Keratinocyte (primary cell): ENCODE measurements around the gene JAKMIP1. TPM values are rescaled to one million over a fixed set of nuclear protein-coding genes. Genes with fewer than 3 reads are reported as not detected.

Experiments
- DNase-seq: peaks from one replicate; pipeline ENCODE4 v3.0.0-alpha.2; 2011; ENCODE audit warnings: low read depth, missing footprints, low spot score
- FAIRE-seq: peaks from 2 replicates; lab custom pipeline; 2011; peaks lifted over from hg19 to GRCh38; lab: Jason Lieb, UNC
- H2AFZ ChIP-seq: 2 replicates; pipeline ENCODE4 v1.6.0; 2012; ENCODE audit warnings: low read length, control low read depth, inconsistent platforms; ENCODE audit not compliant: control insufficient read depth
- H3K27ac ChIP-seq: 2 replicates; pipeline ENCODE4 v1.5.1; 2011; ENCODE audit warnings: low read length; ENCODE audit not compliant: control insufficient read depth, insufficient read depth
- H3K27me3 ChIP-seq: 3 replicates; pipeline ENCODE4 v1.6.0; 2011; ENCODE audit warnings: low read length; ENCODE audit not compliant: control insufficient read depth, insufficient read depth; ENCODE audit errors: extremely low read depth
- H3K36me3 ChIP-seq, 2 experiments: 2 replicates in 1 of 2; 3 replicates in 1 of 2; pipeline ENCODE4 v1.5.1; 2011; ENCODE audit warnings: low read length in 2 of 2, mild to moderate bottlenecking in 1 of 2; ENCODE audit not compliant: control insufficient read depth in 2 of 2, insufficient read depth in 2 of 2; ENCODE audit errors: extremely low read depth in 1 of 2
- H3K4me1 ChIP-seq: 3 replicates; pipeline ENCODE4 v1.5.1; 2011; ENCODE audit warnings: low read length; ENCODE audit not compliant: control insufficient read depth, insufficient read depth; ENCODE audit errors: extremely low read depth
- H3K4me2 ChIP-seq: 3 replicates; pipeline ENCODE4 v1.6.0; 2011; ENCODE audit warnings: low read depth, low read length; ENCODE audit not compliant: control insufficient read depth, insufficient read depth; ENCODE audit errors: extremely low read depth
- H3K4me3 ChIP-seq, 3 experiments: fragments of 200-600 bp in 1 of 3; sonication (generic) in 1 of 3; 2 replicates in 2 of 3; 3 replicates in 1 of 3; pipeline ENCODE4 v1.5.1; 2011 to 2016; ENCODE audit warnings: low read length in 3 of 3, mild to moderate bottlenecking in 3 of 3, control low read depth in 2 of 3, inconsistent platforms in 1 of 3, low read depth in 1 of 3, mixed read lengths in 1 of 3, mixed run types in 1 of 3, moderate library complexity in 1 of 3; ENCODE audit not compliant: control insufficient read depth in 2 of 3, insufficient read depth in 2 of 3; ENCODE audit errors: extremely low read depth in 1 of 3
- H3K79me2 ChIP-seq: 2 replicates; pipeline ENCODE4 v1.6.0; 2012; ENCODE audit warnings: low read length; ENCODE audit not compliant: control insufficient read depth, insufficient read depth
- H3K9ac ChIP-seq: 3 replicates; pipeline ENCODE4 v1.6.0; 2011; ENCODE audit warnings: low read length; ENCODE audit not compliant: control insufficient read depth, insufficient read depth; ENCODE audit errors: extremely low read depth
- H3K9me1 ChIP-seq: 3 replicates; pipeline ENCODE4 v1.6.0; 2011; ENCODE audit warnings: low read length; ENCODE audit not compliant: control insufficient read depth, insufficient read depth; ENCODE audit errors: extremely low read depth
- H3K9me3 ChIP-seq: 2 replicates; pipeline ENCODE4 v1.5.1; 2012; ENCODE audit warnings: low read depth, low read length; ENCODE audit not compliant: control insufficient read depth
- H4K20me1 ChIP-seq: 3 replicates; pipeline ENCODE4 v1.6.0; 2011; ENCODE audit warnings: low read length; ENCODE audit not compliant: control insufficient read depth, insufficient read depth; ENCODE audit errors: extremely low read depth
- EZH2 ChIP-seq: IDR thresholded peaks from one replicate; pipeline ENCODE4 v1.6.1; 2012; ENCODE audit warnings: inconsistent platforms, mild to moderate bottlenecking, low read length, moderate library complexity
- dilution Hi-C: fragments of 300-500 bp; cut with MboI; formaldehyde crosslinking; loops from one replicate; pipeline ENCODE4 v1.7.0; 2020; ENCODE audit warnings: low sequenced_read_pairs; ENCODE audit not compliant: extremely low pct_ligation_motif_present
- polyA plus RNA-seq, 5 experiments: library from polyadenylated mRNA; depleted of rRNA in 3 of 5; stranded (reverse) in 3 of 5; stranded (forward) in 1 of 5; unstranded in 1 of 5; fragments of >200 nt; gene quantifications; 1 replicate in 1 of 5; 2 replicates in 3 of 5; 3 replicates in 1 of 5; pipeline versions ENCODE4 v1.2.1 to v1.2.3, GENCODE V29; 2011 to 2012; ENCODE audit warnings: missing spikeins in 2 of 5, low read depth in 1 of 5, low replicate concordance in 1 of 5
- TF ChIP-seq, protein P1 (sequence below), 3 experiments: IDR thresholded peaks in 1 of 3; conservative IDR thresholded peaks in 1 of 3; optimal IDR thresholded peaks in 1 of 3; 2 replicates in 2 of 3; 3 replicates in 1 of 3; pipeline versions ENCODE3 to v1.5.1; 2011; ENCODE audit warnings: low read length in 3 of 3, mild to moderate bottlenecking in 3 of 3, moderate library complexity in 2 of 3, control low read depth in 1 of 3, inconsistent platforms in 1 of 3; ENCODE audit not compliant: insufficient read depth in 2 of 3; ENCODE audit errors: extremely low read depth in 1 of 3

Gene JAKMIP1
- polyA plus RNA-seq, 1 donor (not counting 4 experiments of a cell fraction or from before 2014, with no cell fraction given): not detected

DNA sequence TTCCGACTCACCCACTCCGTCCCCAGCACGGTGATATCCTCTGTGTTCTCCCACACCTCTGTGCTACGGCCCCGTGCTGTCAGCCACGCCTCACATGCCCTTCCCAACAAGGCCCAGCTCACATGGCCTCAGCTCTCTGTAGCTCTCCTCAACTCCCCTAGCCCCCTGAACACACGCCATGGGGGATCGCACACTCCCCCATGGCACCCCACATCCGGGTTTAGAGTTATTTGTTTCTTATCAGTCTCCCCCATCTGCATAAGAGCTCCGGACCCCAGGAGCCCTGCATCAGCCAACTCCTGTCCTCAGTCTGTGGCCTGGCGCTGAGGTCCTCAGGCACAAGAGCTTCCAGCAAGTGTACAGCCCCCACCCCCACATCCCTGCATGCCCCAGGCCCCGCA is 189.1 kb downstream of the JAKMIP1 start:
- FAIRE-seq: no peak

DNA sequence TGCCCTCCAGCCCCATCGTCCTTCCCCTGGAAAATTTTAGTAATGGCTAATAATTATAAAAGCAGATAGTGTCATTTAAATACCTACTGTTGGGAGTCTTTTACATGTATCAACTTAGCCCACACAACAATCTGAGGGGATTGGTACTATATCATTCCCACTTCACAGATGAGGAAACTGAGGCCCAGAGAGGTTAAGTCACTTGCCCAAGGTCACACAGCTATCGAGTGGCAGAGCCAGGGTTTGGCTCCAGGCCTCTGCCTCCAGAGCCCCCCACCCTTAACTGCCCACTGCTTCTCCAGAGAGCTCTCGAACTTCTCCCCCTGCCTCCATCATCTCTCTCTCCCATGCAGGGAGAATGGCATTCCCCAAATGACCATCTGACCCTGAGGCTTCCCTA is 189.6 kb downstream of the JAKMIP1 start:
- Histone ChIP-seq H3K9ac (no peak overlapping the region), H2AFZ (no peak overlapping the region), H3K4me2 (no peak overlapping the region), H3K9me3 (no peaks in the 10 kb centered on the region), H3K27ac (no peak overlapping the region), H4K20me1 (no peaks in the 10 kb centered on the region), H3K36me3 (no peaks in the 10 kb centered on the region), H3K27me3 (peaks cover 19% of the 10 kb centered on the region), H3K4me3 (no peak overlapping the region), H3K79me2 (no peaks in the 10 kb centered on the region), H3K9me1 (no peaks in the 10 kb centered on the region), H3K4me1 (no peaks in the 10 kb centered on the region)
- no peak for FAIRE-seq
- DNase-seq: no peak
- no peak for TF ChIP-seq EZH2
- TF ChIP-seq, protein P1, sequence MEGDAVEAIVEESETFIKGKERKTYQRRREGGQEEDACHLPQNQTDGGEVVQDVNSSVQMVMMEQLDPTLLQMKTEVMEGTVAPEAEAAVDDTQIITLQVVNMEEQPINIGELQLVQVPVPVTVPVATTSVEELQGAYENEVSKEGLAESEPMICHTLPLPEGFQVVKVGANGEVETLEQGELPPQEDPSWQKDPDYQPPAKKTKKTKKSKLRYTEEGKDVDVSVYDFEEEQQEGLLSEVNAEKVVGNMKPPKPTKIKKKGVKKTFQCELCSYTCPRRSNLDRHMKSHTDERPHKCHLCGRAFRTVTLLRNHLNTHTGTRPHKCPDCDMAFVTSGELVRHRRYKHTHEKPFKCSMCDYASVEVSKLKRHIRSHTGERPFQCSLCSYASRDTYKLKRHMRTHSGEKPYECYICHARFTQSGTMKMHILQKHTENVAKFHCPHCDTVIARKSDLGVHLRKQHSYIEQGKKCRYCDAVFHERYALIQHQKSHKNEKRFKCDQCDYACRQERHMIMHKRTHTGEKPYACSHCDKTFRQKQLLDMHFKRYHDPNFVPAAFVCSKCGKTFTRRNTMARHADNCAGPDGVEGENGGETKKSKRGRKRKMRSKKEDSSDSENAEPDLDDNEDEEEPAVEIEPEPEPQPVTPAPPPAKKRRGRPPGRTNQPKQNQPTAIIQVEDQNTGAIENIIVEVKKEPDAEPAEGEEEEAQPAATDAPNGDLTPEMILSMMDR (optimal IDR thresholded peaks at IDR 0.05 in 1 of 3, IDR thresholded peaks at IDR 0.05 in 1 of 3, conservative IDR thresholded peaks at IDR 0.05 in 1 of 3; ENCODE audit: extremely low read depth in 1 of 3, insufficient read depth in 2 of 3, low read length in 3 of 3): no peak
- dilution Hi-C loops: no loop called here

More for the DNA sequence above, 189.1 kb downstream of the JAKMIP1 start:
- H3K27me3 ChIP-seq: peaks cover 19% of the 10 kb centered on the region
- H3K4me3 ChIP-seq: no peak overlapping the region
- H3K9ac ChIP-seq: no peak overlapping the region
- dilution Hi-C loops: no loop called here
- no peak overlapping the region for H3K4me2 ChIP-seq
- no peaks in the 10 kb centered on the region for H3K9me1 ChIP-seq
- no peaks in the 10 kb centered on the region for H3K9me3 ChIP-seq
- H4K20me1 ChIP-seq: no peaks in the 10 kb centered on the region
- H3K27ac ChIP-seq: no peak overlapping the region
- no peaks in the 10 kb centered on the region for H3K4me1 ChIP-seq
- no peak for TF ChIP-seq EZH2
- TF ChIP-seq, protein P1 (optimal IDR thresholded peaks at IDR 0.05 in 1 of 3, IDR thresholded peaks at IDR 0.05 in 1 of 3, conservative IDR thresholded peaks at IDR 0.05 in 1 of 3; ENCODE audit: extremely low read depth in 1 of 3, insufficient read depth in 2 of 3, low read length in 3 of 3): no peak
- DNase-seq: no peak
- H3K79me2 ChIP-seq: no peaks in the 10 kb centered on the region
- no peak overlapping the region for H2AFZ ChIP-seq
- no peaks in the 10 kb centered on the region for H3K36me3 ChIP-seq
